Trophoblast cell (in vitro differentiated cells and primary cell): ENCODE data around the gene ZNF208.
A peak's percentile ranks its signal among the peaks of the same experiment; 100 is the strongest.
"Not testable (repeated sequence)": the region's sequence is repeated elsewhere in the genome, so short reads cannot be mapped to it uniquely, and the experiment has no call there.

Experiments
- DNase-seq, 2 donors: peaks; one replicate each; pipeline ENCODE4 v3.0.0-alpha.2; 2016
- H2AFZ ChIP-seq: 2 replicates; pipeline ENCODE4 v1.6.1; 2013; ENCODE audit warnings: low read length, moderate library complexity, mild to moderate bottlenecking; ENCODE audit not compliant: insufficient read depth, poor library complexity
- H2AK5ac ChIP-seq: 2 replicates; pipeline ENCODE4 v1.6.1; 2013; ENCODE audit warnings: mild to moderate bottlenecking, low read length
- H2BK120ac ChIP-seq: 2 replicates; pipeline ENCODE4 v1.6.1; 2013; ENCODE audit warnings: low read length, mild to moderate bottlenecking, moderate library complexity; ENCODE audit not compliant: insufficient read depth, poor library complexity
- H2BK12ac ChIP-seq: 2 replicates; pipeline ENCODE4 v1.6.1; 2013; ENCODE audit warnings: mild to moderate bottlenecking, low read length, moderate library complexity
- H2BK5ac ChIP-seq: 2 replicates; pipeline ENCODE4 v1.6.1; 2013; ENCODE audit warnings: low read length, low read depth, moderate library complexity, mild to moderate bottlenecking; ENCODE audit not compliant: poor library complexity
- H3K14ac ChIP-seq: 2 replicates; pipeline ENCODE4 v1.6.1; 2013; ENCODE audit warnings: mild to moderate bottlenecking, low read length
- H3K18ac ChIP-seq: 2 replicates; pipeline ENCODE4 v1.6.1; 2013; ENCODE audit warnings: mild to moderate bottlenecking, low read length
- H3K23ac ChIP-seq: 2 replicates; pipeline ENCODE4 v1.6.1; 2013; ENCODE audit warnings: low read length
- H3K27ac ChIP-seq: 2 replicates; pipeline ENCODE4 v1.5.1; 2013; ENCODE audit warnings: low read depth, mild to moderate bottlenecking, inconsistent platforms, low read length, moderate library complexity
- H3K27me3 ChIP-seq: 2 replicates; pipeline ENCODE4 v1.6.1; 2013; ENCODE audit warnings: inconsistent platforms, mild to moderate bottlenecking, low read length, moderate library complexity; ENCODE audit not compliant: insufficient read depth
- H3K36me3 ChIP-seq, 2 experiments: 1 replicate in 1 of 2; 2 replicates in 1 of 2; pipeline ENCODE4 v1.6.1; 2013; ENCODE audit warnings: low read length in 2 of 2, mild to moderate bottlenecking in 2 of 2, moderate library complexity in 1 of 2; ENCODE audit not compliant: insufficient read depth in 2 of 2, control insufficient read depth in 1 of 2
- H3K4ac ChIP-seq: 2 replicates; pipeline ENCODE4 v1.6.1; 2013; ENCODE audit warnings: low read depth, mild to moderate bottlenecking, low read length, moderate library complexity
- H3K4me1 ChIP-seq, 2 experiments: 1 replicate in 1 of 2; 2 replicates in 1 of 2; pipeline ENCODE4 v1.6.1; 2013; ENCODE audit warnings: low read length in 2 of 2, mild to moderate bottlenecking in 2 of 2, moderate library complexity in 1 of 2; ENCODE audit not compliant: insufficient read depth in 2 of 2, control insufficient read depth in 1 of 2
- H3K4me2 ChIP-seq: 2 replicates; pipeline ENCODE4 v1.6.1; 2013; ENCODE audit warnings: inconsistent platforms, mild to moderate bottlenecking, low read length, moderate library complexity
- H3K4me3 ChIP-seq: 2 replicates; pipeline ENCODE4 v1.5.1; 2013; ENCODE audit warnings: mild to moderate bottlenecking, low read depth, low read length, inconsistent platforms
- H3K79me1 ChIP-seq: one replicate; pipeline ENCODE4 v1.6.1; 2013; ENCODE audit warnings: low read length
- H3K79me2 ChIP-seq: 2 replicates; pipeline ENCODE4 v1.6.1; 2013; ENCODE audit warnings: low read length, mild to moderate bottlenecking; ENCODE audit not compliant: control insufficient read depth, insufficient read depth, poor library complexity
- H3K9ac ChIP-seq: 2 replicates; pipeline ENCODE4 v1.6.1; 2013; ENCODE audit warnings: mild to moderate bottlenecking, low read length
- H3K9me3 ChIP-seq: 2 replicates; pipeline ENCODE4 v1.6.1; 2013; ENCODE audit warnings: low read depth, mild to moderate bottlenecking, control low read depth, inconsistent platforms, low read length; ENCODE audit not compliant: insufficient read depth
- H4K12ac ChIP-seq: 2 replicates; pipeline ENCODE4 v1.6.1; 2013; ENCODE audit warnings: low read depth, mild to moderate bottlenecking, low read length, moderate library complexity
- H4K8ac ChIP-seq: 2 replicates; pipeline ENCODE4 v1.6.1; 2013; ENCODE audit warnings: low read depth, mild to moderate bottlenecking, low read length, moderate library complexity
- H4K91ac ChIP-seq: one replicate; pipeline ENCODE4 v1.6.1; 2013; ENCODE audit warnings: low read depth, mild to moderate bottlenecking, low read length, moderate library complexity
- WGBS: extraction: QIAGEN DNeasy Blood & Tissue Kit; methylation state at CpG from one replicate; pipeline ENCODE4 v1.1.7; 2013; ENCODE audit warnings: missing lambda C conversion rate; ENCODE audit not compliant: insufficient read length, insufficient coverage; ENCODE audit errors: extremely low coverage; 5-methylcytosine and 5-hydroxymethylcytosine counted together

Gene ZNF208

GRCh38 chr19:21900401-21900800 lies 110.3 kb downstream of the ZNF208 start:
- Histone ChIP-seq H3K18ac (no peak overlapping the region), H3K14ac (no peak overlapping the region), H3K4me1 (no peaks in the 10 kb centered on the region), H3K4ac (no peak overlapping the region), H3K36me3 (no peaks in the 10 kb centered on the region), H3K23ac (no peak overlapping the region), H2AFZ (no peak overlapping the region), H4K8ac (no peak overlapping the region), H2BK120ac (no peak overlapping the region), H3K79me1 (no peaks in the 10 kb centered on the region), H4K12ac (no peak overlapping the region), H2BK12ac (no peak overlapping the region), H3K79me2 (no peaks in the 10 kb centered on the region), H3K4me2 (no peak overlapping the region), H3K4me3 (no peak overlapping the region), H2AK5ac (no peak overlapping the region), H3K27ac (no peak overlapping the region), H3K27me3 (no peaks in the 10 kb centered on the region), H2BK5ac (no peak overlapping the region), H3K9me3 (peaks cover 12% of the 10 kb centered on the region), H3K9ac (no peak overlapping the region), H4K91ac (no peak overlapping the region)
- peak; percentile 96 to 99 for DNase-seq
- WGBS: no CpG with 5 or more reads among the region's 1 CpG

DNA sequence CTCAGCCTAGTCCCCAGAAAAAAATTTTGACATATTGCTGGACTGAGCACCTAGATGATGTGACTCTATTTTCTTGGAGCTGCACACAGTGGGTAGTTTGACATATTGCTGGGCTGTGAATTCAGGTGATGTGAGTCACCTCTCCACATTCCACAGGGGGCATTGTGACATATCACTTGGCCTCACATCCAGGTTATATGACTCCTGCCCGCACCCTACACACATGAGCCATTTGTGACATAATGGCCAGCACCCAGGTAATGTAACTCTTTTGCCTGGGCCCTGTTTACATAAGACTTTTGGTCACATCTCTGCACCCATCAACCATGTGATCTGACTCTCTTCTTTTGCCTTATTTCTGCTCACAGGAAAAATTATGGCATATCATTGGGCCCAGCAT lies 119.7 kb downstream of the ZNF208 start:
- no peak overlapping the region for H3K18ac ChIP-seq
- no peak overlapping the region for H4K91ac ChIP-seq
- no peaks in the 10 kb centered on the region for H3K79me1 ChIP-seq
- peaks cover 8% of the 10 kb centered on the region for H3K9me3 ChIP-seq
- H3K4ac ChIP-seq: no peak overlapping the region
- no peak overlapping the region for H2BK5ac ChIP-seq
- H2AK5ac ChIP-seq: no peak overlapping the region
- H3K36me3 ChIP-seq: no peaks in the 10 kb centered on the region
- no peak overlapping the region for H3K27ac ChIP-seq
- no peak overlapping the region for H3K14ac ChIP-seq
- H3K9ac ChIP-seq: no peak overlapping the region
- no peak overlapping the region for H3K4me3 ChIP-seq
- H2BK12ac ChIP-seq: no peak overlapping the region
- no peak overlapping the region for H4K8ac ChIP-seq
- H3K27me3 ChIP-seq: no peaks in the 10 kb centered on the region
- no peaks in the 10 kb centered on the region for H3K79me2 ChIP-seq
- H3K4me1 ChIP-seq: no peaks in the 10 kb centered on the region
- WGBS: no CpG with 5 or more reads among the region's 1 CpG
- H2BK120ac ChIP-seq: no peak overlapping the region
- DNase-seq: peak; percentile 76 to 81
- H2AFZ ChIP-seq: no peak overlapping the region
- no peak overlapping the region for H4K12ac ChIP-seq
- H3K4me2 ChIP-seq: no peak overlapping the region
- no peak overlapping the region for H3K23ac ChIP-seq

DNA sequence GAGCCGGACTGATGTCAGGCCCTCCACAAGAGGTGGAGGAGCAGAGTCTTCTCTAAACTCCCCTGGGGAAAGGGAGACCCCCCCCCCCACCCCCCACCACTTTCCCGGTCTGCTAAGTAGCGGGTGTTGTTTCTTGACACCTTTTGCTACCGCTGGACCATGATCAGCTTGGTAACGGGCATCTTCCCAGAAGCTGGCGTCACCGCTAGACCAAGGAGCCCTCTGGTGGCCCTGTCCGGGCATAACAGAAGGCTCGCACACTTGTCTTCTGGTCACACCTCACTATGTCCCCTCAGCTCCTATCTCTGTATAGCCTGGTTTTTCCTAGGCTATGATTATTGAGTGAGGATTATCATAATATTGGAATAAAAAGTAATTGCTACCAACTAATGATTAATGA lies 120.7 kb downstream of the ZNF208 start:
- H4K12ac ChIP-seq, H2BK120ac ChIP-seq, H3K4me3 ChIP-seq, H3K14ac ChIP-seq, H3K18ac ChIP-seq, H2BK5ac ChIP-seq, H3K4ac ChIP-seq, H2BK12ac ChIP-seq, H3K27ac ChIP-seq, H2AK5ac ChIP-seq, H3K36me3 ChIP-seq, H3K9ac ChIP-seq, H3K4me2 ChIP-seq, H3K23ac ChIP-seq, H3K79me1 ChIP-seq, H3K79me2 ChIP-seq, H2AFZ ChIP-seq, H3K27me3 ChIP-seq, H3K4me1 ChIP-seq, H3K9me3 ChIP-seq, H4K8ac ChIP-seq, H4K91ac ChIP-seq: not testable (repeated sequence)
- DNase-seq: peak in 1 of 2 donors; percentile 22
- WGBS: no CpG with 5 or more reads among the region's 9 CpGs

DNA sequence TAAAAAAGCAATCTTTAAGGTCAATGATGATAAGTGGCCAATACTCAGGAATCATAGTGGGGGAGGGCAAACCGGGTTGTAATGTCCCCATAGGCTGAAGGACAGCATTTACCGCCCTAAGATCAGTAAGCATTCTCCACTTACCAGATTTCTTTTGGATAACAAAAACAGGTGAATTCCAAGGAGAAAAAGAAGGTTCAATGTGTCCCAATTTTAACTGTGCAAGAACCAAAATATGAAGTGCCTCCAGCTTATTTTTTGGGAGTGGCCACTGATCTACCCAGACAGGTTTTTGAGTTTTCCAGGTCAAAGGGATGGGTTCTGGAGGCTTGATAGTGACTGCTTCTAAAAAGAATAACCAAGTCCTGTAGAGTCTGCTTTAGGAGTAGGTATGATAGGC lies 125.2 kb downstream of the ZNF208 start:
- WGBS: no CpG with 5 or more reads among the region's 2 CpGs
- not testable (repeated sequence) for H3K79me2 ChIP-seq, H2AK5ac ChIP-seq, H3K4me3 ChIP-seq, H3K23ac ChIP-seq, H2BK12ac ChIP-seq, H3K9ac ChIP-seq, H3K4me1 ChIP-seq, H4K8ac ChIP-seq, H3K14ac ChIP-seq, H3K9me3 ChIP-seq, H4K12ac ChIP-seq, H3K27ac ChIP-seq, H3K27me3 ChIP-seq, H3K18ac ChIP-seq, H4K91ac ChIP-seq, H2AFZ ChIP-seq, H3K4ac ChIP-seq, H3K36me3 ChIP-seq, H3K79me1 ChIP-seq, H2BK5ac ChIP-seq, H3K4me2 ChIP-seq, H2BK120ac ChIP-seq
- DNase-seq: peak; percentile 66 to 89
